NOMO-1 treated with DMSO at 0.1 percent for 48 hours (cell line): ENCODE results near the gene PLEKHG5.
"Not testable (repeated sequence)": the region's sequence is repeated elsewhere in the genome, so short reads cannot be mapped to it uniquely, and the experiment has no call there.

Experiments used
- DNase-seq: peaks from one replicate; lab custom pipeline; 2025; ENCODE audit not compliant: unreplicated experiment; lab: John Stamatoyannopoulos, UW

The PLEKHG5 gene

GRCh38 chr1:6497215-6497866 is 5.9 kb upstream of the PLEKHG5 start:
- no peak for DNase-seq

GRCh38 chr1:6496890-6497214 is 5.4 kb upstream of the PLEKHG5 start:
- no peak for DNase-seq

- DNase-seq, result no peak
Observed at GRCh38 chr1:6496365-6496721, 4.9 kb upstream of the PLEKHG5 start.

- no peak for DNase-seq
Observed at GRCh38 chr1:6495540-6496364, 4.3 kb upstream of the PLEKHG5 start.

GRCh38 chr1:6495041-6495441 is 3.6 kb upstream of the PLEKHG5 start:
- DNase-seq, result no peak

GRCh38 chr1:6494627-6495026 is 3.2 kb upstream of the PLEKHG5 start:
- DNase-seq, result no peak

GRCh38 chr1:6493834-6494223 is 2.4 kb upstream of the PLEKHG5 start:
- DNase-seq, result not testable (repeated sequence)

- no peak for DNase-seq
Observed at GRCh38 chr1:6491966-6492365, 499 bp upstream of the PLEKHG5 start.

GRCh38 chr1:6491081-6491449 is 402 bp downstream of the PLEKHG5 start:
- no peak for DNase-seq

GRCh38 chr1:6490181-6491080 is 1.0 kb downstream of the PLEKHG5 start:
- no peak for DNase-seq

GRCh38 chr1:6489799-6490180 is 1.7 kb downstream of the PLEKHG5 start:
- DNase-seq, result peak; percentile 54

GRCh38 chr1:6489383-6489765 is 2.1 kb downstream of the PLEKHG5 start:
- no peak for DNase-seq

GRCh38 chr1:6488602-6489382 is 2.7 kb downstream of the PLEKHG5 start:
- no peak for DNase-seq

- DNase-seq, result no peak
Observed at GRCh38 chr1:6487804-6488484, 3.5 kb downstream of the PLEKHG5 start.

- peak; percentile 44 for DNase-seq
Observed at GRCh38 chr1:6486433-6487011, 4.9 kb downstream of the PLEKHG5 start.

GRCh38 chr1:6485168-6486101 is 6.0 kb downstream of the PLEKHG5 start:
- no peak for DNase-seq

GRCh38 chr1:6484826-6485167 is 6.7 kb downstream of the PLEKHG5 start:
- no peak for DNase-seq

- no peak for DNase-seq
Observed at GRCh38 chr1:6483761-6484117, 7.7 kb downstream of the PLEKHG5 start.

- no peak for DNase-seq
Observed at GRCh38 chr1:6483017-6483760, 8.3 kb downstream of the PLEKHG5 start.
